ENCODE results near the gene FCRLA.
A peak's percentile ranks its signal among the peaks of the same experiment; 100 is the strongest.

The FCRLA gene

GRCh38 chr1:161730050-161730564 lies 23.1 kb downstream of the FCRLA start:
- intact Hi-C loops (cut with DNase I), result no loop called here

GRCh38 chr1:161731241-161731640 lies 24.2 kb downstream of the FCRLA start:
- DNase-seq, result no peak
- intact Hi-C loops (cut with DNase I), result no loop called here

More at GRCh38 chr1:161730050-161730564, 23.1 kb downstream of the FCRLA start:
- DNase-seq, result no peak

- no peak for DNase-seq
- intact Hi-C loops (cut with DNase I), result no loop called here
These were observed 25.1 kb downstream of the FCRLA start for GRCh38 chr1:161731981-161732718.

- intact Hi-C loops (cut with DNase I), result no loop called here
- DNase-seq, result no peak
These were observed 26.5 kb downstream of the FCRLA start for GRCh38 chr1:161733526-161733925.

DNA sequence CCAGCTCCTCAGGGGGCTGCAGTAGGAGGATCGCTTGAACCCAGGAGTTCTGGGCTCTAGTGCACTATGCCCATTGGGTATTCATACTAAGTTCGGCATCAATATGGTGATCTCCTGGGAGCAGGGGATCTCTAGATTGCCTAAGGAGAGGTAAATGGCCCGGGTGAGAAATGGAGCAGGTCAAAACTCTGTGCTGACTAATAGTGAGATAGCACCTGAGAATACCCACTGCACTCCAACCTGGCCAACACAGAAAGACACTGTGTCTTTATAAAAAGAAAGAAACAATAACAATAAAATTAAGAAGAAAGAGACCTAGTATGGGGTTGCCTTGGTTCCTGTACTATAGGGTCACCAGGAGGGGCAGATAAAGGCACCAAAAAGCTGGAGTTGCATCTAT lies 28.8 kb downstream of the FCRLA start:
- intact Hi-C loops (cut with DNase I), result no loop called here
- DNase-seq, result no peak

- intact Hi-C loops (cut with DNase I), result no loop called here
- no peak for DNase-seq
These were observed 29.4 kb downstream of the FCRLA start for GRCh38 chr1:161736335-161736969.

DNA sequence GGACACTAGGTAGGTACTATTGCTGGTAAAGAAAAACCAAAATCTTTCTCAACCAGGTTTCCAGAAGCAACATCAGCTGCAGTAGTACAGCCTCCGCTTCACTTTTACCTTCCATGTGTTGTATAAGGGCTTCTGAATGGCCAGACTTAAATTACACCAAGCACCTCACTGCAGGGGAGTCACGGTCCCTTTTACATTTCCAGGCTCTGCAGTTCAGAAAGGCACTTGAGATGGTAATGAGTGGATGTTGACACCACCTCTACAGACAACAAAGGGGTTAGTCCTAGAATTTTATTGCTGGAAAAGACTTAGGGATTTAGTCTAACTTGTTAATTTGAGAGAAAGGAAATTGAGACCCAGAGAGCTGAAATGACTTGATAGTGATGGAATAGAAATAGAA lies 30.6 kb downstream of the FCRLA start:
- intact Hi-C loops (cut with DNase I), result no loop called here
- no peak for DNase-seq

DNA sequence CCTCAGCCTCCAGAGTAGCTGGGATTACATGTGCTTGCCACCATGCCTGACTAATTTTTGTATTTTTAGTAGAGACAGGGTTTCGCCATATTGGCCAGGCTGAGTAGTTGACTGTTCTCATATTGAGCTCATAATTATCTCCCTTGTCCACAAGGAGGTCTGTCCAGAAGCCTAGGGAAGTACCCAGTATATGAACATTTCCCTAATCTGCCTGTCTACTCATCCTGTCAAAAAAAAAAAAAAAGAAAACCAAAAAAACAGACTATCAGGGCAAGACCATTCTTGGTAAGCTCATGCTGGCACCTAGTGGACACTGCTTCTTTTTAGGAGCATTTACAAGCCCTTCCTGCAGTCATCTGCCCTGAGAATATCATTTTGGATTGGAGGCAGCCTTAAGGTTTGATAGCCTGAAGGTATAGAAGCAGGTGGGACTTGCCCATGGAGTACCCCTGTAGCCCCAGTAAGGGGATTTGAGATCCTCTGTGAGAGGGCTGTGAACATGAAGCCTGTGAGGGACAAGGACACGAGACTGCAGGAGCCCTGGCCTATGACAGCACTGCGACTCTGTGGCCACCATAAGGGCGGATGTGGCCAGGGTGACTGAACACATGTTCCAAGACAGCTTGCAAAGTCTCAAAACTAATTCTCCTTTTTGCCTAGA lies 31.7 kb downstream of the FCRLA start:
- intact Hi-C loops (cut with DNase I), result no loop called here
- peak in 2 of 10 donors; percentile 17 to 81 for DNase-seq

DNA sequence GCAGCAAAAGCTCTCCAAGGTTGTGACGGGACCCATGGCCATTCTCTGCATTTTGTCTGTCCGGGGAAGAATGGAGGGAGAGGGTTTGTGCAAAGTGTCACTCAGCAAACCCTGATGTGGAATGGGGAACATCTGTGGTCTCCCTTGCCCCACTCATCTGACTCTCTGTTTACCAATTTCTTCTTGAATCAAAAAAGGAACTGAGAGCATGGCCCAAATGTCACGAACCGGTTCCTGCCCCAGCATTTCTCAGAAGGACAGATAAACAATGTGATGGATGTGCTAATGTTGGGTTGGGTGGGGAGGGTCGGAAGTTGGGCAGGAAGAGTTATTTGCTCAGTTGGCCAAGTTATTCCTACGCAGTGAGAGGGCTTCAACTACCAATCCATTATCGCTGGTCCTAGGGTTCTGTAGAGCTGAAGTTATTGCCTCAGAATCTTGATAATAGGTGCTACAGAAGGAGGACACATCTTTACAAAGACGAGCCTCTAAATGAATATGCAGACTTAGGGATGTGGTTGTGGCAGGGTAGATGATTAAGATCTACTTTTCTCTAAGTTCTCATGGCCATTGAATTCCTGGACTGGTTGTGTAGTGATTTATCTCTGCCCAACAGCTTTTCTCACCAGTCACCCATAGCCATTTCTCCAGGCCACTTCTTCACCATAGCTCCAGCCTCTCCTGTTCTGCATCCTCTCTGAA lies 33.0 kb downstream of the FCRLA start:
- no peak for DNase-seq

DNA sequence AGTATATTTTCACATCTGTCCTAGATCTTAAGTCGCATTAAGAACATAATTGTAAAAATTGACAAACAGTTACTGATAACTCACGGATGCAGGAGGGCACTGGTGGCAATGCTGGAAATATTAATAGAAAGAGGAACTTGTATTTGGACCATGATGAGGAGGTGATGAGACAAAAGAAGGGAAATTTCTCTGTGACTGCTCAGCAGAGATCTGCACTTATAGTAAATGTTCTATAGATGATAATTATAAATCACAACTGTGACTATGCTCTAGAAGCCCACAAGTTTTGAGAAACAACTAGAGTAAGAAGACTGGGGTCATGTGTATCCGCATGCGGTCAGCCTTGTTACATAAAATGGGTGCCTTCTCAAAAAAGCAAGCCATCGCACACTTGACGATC lies 33.9 kb downstream of the FCRLA start:
- no peak for DNase-seq
- intact Hi-C loops (cut with DNase I), result loop anchor here (1.0 to 5.0 kb wide), 3 partner anchors 94 to 349 kb away; no protein-coding TSS in a partner anchor

More for the DNA sequence above, 33.0 kb downstream of the FCRLA start:
- intact Hi-C loops (cut with DNase I), result loop anchor here (5.0 kb wide), 2 partner anchors 93 to 348 kb away; no protein-coding TSS in a partner anchor

- intact Hi-C loops (cut with DNase I), result loop anchor here (5.0 kb wide), 2 partner anchors 96 to 351 kb away; no protein-coding TSS in a partner anchor
- no peak for DNase-seq
These were observed 36.2 kb downstream of the FCRLA start for GRCh38 chr1:161743231-161743630.

DNA sequence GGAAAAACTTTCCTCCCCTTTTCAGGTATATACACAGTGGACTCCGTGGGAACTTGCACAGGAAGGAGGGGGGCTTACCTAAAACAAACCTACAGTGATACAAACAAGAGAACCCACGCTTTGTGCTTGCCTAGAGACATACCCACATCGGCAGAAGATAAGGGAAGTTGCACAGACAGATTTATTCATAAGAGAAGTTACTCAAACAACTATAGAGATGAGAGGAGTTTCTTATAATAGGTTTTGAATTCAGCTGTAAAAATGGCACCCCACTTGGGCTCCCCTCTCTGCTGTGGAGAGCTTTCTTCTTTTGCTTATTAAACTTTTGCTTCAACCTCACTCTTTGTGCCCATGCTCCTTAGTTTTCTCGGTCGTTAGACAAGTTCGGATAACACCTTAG lies 40.8 kb downstream of the FCRLA start:
- DNase-seq, result no peak
- intact Hi-C loops (cut with DNase I), result no loop called here

DNA sequence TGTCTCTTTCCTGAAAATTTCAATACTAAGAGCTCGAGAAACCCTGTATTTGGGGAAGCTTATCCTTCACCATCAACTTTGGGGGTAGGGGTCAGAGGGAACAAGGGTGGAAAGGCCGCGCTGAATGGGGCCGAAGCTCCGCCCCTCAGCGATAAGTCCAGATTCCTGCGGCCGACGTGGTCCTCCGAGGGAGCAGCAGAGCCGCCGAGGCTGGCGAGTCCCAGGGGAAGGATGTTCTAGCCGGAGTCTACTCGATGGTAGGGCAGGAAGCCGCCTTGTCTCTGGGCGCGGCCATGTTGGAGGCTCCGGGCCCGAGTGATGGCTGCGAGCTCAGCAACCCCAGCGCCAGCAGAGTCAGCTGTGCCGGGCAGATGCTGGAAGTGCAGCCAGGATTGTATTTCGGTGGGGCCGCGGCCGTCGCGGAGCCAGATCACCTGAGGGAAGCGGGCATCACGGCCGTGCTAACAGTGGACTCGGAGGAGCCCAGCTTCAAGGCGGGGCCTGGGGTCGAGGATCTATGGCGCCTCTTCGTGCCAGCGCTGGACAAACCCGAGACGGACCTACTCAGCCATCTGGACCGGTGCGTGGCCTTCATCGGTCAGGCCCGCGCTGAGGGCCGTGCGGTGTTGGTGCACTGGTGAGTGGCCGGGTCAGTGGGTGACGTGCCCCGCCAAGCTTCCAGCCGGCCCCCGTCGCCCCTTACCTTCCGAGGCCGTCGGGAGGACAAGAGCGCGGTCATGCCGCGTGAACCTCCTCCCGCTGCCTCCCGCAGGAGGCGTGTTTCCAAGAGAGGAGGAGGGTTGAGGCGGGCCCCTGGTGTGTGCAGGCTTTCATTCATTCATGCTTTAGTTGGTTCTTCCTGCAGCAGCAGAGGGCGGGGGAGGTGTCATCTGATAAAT lies 42.7 kb downstream of the FCRLA start, which contains the start of gene DUSP12:
Gene DUSP12, plus strand, starts transcription at position 278 of the 899 bp plus-strand sequence. Its CDS starts 16 bp downstream, at position 294.
- DNase-seq, result peak; percentile 88 to 99 (median 94)
- intact Hi-C loops (cut with DNase I), result no loop called here

- no peak for DNase-seq
- intact Hi-C loops (cut with DNase I), result no loop called here
These were observed 56.6 kb downstream of the FCRLA start for GRCh38 chr1:161763522-161764098.
